A673 (cell line): ENCODE measurements around the gene GABRB2.

ENCODE experiments used
- EZH2 ChIP-seq: fragments of 200-600 bp; sonication (generic); IDR thresholded peaks from 2 replicates; pipeline ENCODE4 v1.6.1; 2017; ENCODE audit warnings: borderline replicate concordance, low read depth, mild to moderate bottlenecking, mixed read lengths, antibody characterized with exemption, low read length; ENCODE audit not compliant: poor library complexity, severe bottlenecking
- TF ChIP-seq, protein P1 (sequence below): fragments of 300-800, 200-600 bp; sonication (generic); conservative IDR thresholded peaks from 2 replicates; pipeline ENCODE4 v1.5.1; 2017; ENCODE audit warnings: low read depth, mild to moderate bottlenecking, antibody characterized with exemption, low read length, moderate library complexity, mixed read lengths

DNA sequence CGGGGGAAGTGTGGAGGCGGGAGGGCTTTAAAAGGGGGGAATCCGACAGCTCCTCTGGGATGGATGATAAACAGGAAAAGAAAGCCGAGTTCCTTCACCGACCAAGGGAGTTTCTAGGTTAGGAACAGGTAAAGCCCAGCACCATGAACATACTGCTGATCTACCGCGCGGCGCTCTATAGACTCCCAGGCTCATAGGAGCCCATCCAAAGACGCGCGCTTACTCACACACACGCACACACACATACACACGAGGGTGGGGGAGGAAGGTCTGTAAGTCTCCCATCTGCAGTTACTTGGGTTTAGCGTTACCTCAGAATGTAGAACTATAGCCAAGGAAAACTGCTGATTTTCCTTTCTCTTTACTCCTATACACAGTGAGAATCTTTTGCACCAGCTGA is 2.6 kb upstream of the GABRB2 start:
- TF ChIP-seq, protein P1, sequence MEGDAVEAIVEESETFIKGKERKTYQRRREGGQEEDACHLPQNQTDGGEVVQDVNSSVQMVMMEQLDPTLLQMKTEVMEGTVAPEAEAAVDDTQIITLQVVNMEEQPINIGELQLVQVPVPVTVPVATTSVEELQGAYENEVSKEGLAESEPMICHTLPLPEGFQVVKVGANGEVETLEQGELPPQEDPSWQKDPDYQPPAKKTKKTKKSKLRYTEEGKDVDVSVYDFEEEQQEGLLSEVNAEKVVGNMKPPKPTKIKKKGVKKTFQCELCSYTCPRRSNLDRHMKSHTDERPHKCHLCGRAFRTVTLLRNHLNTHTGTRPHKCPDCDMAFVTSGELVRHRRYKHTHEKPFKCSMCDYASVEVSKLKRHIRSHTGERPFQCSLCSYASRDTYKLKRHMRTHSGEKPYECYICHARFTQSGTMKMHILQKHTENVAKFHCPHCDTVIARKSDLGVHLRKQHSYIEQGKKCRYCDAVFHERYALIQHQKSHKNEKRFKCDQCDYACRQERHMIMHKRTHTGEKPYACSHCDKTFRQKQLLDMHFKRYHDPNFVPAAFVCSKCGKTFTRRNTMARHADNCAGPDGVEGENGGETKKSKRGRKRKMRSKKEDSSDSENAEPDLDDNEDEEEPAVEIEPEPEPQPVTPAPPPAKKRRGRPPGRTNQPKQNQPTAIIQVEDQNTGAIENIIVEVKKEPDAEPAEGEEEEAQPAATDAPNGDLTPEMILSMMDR = no peak
- no peak for TF ChIP-seq EZH2
